GM19467 (cell line): ENCODE data around the gene HAPSTR1.

Experiments used
- ATAC-seq: cut with Tn5 transposase; IDR thresholded peaks from one replicate; pipeline ENCODE4 v1.9.1; 2021; ENCODE audit warnings: mild to moderate bottlenecking, moderate library complexity; ENCODE audit not compliant: unreplicated experiment

The HAPSTR1 gene

GRCh38 chr16:9095656-9096397, 4.4 kb downstream of the HAPSTR1 start:
- ATAC-seq: no peak

DNA sequence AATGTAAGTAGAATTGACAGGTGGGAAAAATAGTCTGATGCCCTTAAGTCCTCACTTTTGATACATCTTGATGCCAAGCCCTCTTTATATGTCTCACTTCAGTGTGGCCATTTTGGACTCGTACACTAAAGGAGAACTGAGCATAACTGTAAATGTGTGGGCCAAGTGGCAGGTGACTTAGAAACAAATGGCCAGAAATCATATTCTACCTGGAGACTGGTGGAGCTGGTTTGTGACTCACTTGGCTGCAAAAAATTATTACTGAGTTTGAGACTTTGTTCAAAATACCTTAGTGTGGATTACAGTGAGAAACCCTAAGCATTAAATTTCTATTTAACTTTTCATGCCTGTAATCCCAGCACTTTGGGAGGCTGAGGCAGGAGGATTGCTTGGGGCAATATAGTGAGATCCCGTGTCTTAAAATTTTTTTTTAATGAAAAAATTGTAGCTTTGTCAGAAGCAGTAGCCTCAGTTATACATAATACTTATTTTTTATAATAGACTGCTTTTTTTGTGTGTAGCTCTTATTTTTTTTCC, 5.0 kb downstream of the HAPSTR1 start:
- ATAC-seq: no peak

GRCh38 chr16:9097266-9098219, 6.1 kb downstream of the HAPSTR1 start:
- no peak for ATAC-seq

DNA sequence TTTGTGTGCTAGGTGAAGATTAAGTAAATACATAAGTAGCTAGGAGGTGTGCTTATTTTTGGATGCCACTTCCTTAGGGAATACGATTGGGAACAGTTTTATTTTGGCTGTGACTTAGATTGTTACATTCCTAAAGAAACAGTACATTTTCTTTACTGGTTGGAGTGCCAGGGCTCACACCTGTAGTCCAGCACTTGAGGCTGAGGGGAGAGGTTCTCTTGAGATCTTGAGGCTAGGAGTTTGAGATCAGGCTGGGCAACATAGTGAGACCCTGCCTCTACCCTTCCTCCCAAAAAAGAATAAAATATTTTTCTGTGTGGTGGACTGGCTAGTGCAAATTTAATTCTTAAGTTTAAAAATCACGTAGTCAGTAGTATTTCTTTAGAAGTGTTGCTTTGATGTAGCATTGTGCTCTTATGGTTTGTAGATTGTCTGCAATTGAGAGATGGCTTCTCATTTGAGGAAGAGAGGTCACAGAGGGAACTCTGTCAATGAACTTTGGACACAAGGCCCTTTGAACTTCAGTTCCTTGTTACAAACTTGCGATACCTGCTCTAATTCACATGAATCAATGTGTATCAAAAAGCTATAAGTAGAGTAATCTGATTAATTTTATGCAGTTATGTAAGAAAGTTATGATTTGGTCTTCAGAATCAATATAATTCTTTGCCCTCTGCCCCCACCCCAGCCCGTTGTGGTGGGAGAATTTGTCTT, 7.1 kb downstream of the HAPSTR1 start:
- no peak for ATAC-seq

DNA sequence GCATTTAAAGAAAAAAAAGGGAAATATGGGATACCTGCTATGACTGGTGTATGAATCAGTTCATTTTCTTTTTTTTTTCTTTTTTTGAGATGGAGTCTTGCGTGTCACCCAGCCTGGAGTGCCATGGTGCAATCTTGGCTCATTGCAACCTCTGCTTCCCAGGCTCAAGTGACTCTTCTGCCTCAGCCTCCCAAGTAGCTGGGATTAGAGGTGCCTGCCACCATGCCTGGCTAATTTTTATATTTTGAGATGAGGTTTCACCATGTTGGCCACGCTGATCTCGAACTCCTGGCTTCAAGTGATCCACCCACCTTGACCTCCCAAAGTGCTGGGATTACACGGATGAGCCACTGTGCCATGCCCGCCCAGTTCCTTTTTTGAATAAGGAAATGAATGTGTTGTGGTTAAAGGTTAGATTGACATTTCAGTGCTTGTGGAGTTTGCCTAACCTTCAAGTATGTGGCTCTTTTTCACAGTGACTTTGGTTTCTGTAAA, 7.7 kb downstream of the HAPSTR1 start:
- ATAC-seq: no peak

- no peak for ATAC-seq
These were observed 10.9 kb downstream of the HAPSTR1 start for GRCh38 chr16:9102379-9102778.

GRCh38 chr16:9102943-9103342, 11.5 kb downstream of the HAPSTR1 start:
- ATAC-seq: no peak

DNA sequence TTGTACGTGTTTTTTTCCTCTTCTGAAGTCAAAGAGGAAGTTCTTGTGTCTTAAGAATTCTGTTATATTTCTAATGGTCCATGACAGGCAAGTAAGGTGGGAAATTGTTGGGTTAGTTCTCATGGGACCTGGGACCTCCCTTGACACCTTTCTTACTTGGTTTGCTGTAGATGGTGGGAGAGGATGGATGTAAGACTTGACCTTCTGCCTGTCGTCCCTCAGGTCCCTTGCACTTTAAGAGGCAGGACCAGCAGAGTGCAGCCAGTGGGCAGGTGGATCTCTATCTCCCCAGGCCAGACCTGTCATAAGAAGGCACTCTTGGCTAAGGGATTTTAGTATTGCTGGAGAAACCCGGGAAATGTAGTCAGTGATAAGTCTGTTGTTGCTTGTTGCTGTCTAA, 12.1 kb downstream of the HAPSTR1 start:
- ATAC-seq: no peak

DNA sequence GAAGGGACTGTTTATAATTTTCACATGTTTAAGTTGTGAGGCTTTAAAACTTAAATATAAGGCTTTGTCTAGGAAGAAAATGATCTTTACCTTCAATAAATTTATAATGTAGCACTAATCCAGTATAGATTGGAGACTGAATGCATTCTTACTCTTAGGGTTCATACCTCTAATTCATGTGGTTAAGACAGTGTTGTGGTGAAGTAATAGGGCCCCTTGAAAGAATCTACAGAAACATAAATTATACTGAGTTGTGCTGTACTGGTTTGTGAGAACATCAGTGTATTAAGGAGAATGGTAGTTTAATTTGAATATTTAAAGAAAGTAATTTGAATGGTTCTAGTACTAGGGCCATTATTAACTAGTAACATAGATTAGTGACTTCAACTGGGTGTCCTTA, 13.7 kb downstream of the HAPSTR1 start:
- ATAC-seq: no peak

- ATAC-seq: no peak
These were observed 15.9 kb downstream of the HAPSTR1 start for GRCh38 chr16:9107025-9107970.

GRCh38 chr16:9109255-9109654, 17.8 kb downstream of the HAPSTR1 start:
- ATAC-seq: no peak

DNA sequence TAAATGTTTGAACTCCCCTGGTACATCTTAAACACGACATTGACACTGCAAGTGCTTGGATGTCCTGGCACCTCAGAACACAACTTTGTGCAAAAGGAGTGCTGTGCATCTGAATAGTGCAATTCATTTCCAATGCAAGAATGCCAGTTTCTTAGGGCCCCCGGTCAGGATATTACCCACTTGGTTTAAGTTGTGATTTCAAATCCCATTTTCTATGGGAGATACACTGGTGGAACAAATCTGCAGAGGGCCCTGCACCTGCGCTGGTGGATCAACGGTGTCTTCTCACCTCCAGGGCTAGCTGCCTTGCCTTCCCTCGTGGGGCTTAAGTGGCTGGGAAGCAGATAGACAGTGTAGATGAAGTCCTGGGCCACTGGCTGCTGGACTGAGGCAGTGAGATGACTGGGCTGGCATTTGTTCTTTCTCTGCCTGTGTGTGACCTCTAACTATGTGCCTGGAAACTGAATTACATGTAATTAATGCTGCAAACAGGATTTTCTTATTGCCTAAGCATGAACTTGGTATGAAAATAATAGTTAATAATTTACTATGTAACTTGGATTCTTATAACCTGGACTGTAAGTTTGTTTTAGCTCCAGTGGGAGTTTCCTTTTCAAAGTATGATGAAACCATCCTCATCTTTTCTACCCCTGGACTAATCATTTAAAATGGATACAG, 20.9 kb downstream of the HAPSTR1 start:
- no peak for ATAC-seq

DNA sequence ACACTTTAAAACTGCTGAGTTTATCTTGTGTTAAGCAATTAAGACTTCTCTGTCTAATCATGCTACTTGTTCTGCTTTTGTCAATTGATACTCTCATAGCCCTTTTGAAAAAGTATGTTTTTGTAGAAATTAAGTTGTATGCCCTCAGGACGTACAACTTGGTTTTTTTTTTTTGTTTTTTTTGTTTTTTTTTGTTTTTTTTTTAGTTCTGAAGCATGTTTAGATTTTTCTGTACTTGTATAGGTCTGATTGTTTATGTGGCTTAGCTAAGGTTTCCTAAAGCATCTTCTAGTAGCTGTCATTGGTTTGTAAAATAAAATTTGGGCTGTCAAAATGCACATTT, 21.4 kb downstream of the HAPSTR1 start:
- no peak for ATAC-seq

DNA sequence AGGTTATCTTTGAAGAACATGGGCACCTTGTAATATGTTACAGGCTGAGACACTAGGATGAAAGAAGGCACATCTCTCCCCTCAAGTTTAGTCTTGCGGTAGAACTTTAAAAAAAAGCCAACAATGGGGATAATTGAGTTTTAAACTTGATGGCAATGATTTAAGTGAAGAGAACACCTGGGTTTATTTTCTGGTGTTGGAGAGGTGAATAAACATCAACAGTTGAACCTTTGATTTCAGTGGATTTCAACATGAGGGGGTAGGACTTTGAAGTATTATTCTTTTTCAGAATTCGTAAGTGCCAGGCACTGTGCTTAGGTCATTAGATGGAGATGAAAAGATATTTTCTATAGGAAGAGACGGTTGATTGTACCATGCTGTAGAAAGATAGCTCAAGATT, 22.3 kb downstream of the HAPSTR1 start:
- ATAC-seq: no peak

DNA sequence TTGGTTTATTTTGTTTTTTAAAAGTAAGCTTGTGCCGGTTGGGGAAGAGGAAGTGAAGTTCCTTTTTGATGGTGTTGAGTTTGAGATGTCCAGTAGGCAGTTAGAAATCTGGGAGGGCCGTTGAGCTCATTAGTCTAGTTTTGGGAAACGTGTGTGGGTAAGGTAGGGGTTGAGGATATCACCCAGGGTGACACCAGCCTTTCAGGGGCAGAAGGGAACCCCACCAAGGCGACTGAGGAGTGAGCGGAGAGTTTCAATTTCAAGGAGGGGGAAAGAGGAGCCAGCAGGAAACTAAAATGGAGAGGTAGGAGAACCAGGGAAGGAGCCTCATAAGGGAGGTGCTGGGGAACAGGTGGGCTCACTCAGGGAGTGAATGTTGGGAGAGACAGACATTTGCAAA, 22.7 kb downstream of the HAPSTR1 start:
- ATAC-seq: no peak

- ATAC-seq: no peak
These were observed 23.4 kb downstream of the HAPSTR1 start for GRCh38 chr16:9114842-9115241.

GRCh38 chr16:9115277-9115676, 23.8 kb downstream of the HAPSTR1 start:
- ATAC-seq: no peak

GRCh38 chr16:9116141-9116540, 24.7 kb downstream of the HAPSTR1 start:
- ATAC-seq: no peak

GRCh38 chr16:9118170-9118569, 26.7 kb downstream of the HAPSTR1 start:
- ATAC-seq: no peak
